ENCODE measurements around the gene KIF21B. TPM values are rescaled to one million over a fixed set of nuclear protein-coding genes. Genes with fewer than 3 reads are reported as not detected.

Gene KIF21B
- total RNA-seq, 1 experiment from 2014 or later: 0.33 TPM

DNA sequence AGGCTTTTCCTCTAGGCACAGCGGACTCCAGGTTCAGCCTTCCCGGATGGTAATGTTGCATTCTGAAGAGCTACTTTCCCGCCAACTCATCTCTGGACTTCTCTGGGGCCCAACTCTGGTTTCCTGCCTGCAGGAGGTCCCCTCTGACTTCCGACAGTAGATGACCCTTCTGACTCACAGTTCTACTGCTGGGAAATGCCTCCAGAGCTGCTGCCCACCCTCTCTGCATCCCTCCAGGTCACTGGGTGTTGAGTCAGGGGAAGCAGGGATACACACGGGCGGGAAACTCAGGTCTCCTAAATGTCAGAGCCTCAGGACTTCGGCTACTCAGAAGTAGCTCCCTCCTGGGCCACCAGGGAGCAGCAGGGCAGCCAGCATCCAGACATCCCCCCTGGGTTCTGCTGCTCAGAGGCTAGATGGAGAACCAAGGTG lies 2.1 kb upstream of the KIF21B start:
- H3K4me3 ChIP-seq: no peak overlapping the region
- no peaks in the 10 kb centered on the region for H3K9me3 ChIP-seq
- 0 out of 2 replicates have a peak, but pooled peaks cover 4% of the 10 kb centered on the region for H3K27me3 ChIP-seq
- peak; percentile 30 for DNase-seq
- H3K36me3 ChIP-seq: no peaks in the 10 kb centered on the region

GRCh38 chr1:201024625-201024998 lies 1.1 kb upstream of the KIF21B start:
- Histone ChIP-seq H3K36me3 (no peaks in the 10 kb centered on the region), H3K9me3 (no peaks in the 10 kb centered on the region), H3K27me3 (0 out of 2 replicates have a peak, but pooled peaks cover 4% of the 10 kb centered on the region), H3K4me3 (no peak overlapping the region)
- no peak for DNase-seq

DNA sequence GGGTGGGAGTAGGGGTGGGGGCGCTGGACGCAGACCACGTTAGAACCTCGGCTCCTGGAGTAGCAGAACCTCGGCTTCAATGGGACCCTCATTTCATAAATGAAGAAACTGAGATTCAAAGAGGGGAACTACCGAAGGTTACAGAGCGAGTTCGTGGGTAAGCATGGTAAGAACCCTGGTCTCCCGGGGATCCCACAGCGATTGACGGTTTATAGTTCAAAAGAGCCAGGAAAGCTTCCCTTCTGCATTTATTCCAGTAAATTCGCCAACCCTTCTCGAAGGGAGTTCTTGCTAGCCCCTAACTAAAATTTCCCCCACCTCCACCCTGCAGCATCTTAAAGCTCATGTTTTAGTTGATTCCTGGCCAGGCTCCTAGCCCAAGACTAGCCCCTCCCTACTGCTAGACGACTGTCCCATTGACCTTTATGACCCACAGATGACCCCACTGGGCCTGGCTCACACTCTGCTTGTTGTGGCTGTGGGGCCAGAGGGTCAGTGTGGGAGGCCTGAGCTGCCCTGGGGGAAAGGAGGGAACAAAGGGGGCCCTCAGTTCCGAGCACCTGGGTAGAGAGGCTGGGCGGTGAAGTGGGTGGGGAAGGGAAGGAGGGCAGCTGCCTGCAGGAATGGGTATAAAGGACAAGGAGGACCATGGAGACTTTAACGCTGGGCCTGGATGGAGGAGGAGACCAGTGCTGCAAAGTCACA lies 558 bp upstream of the KIF21B start:
- Histone ChIP-seq H3K9me3 (no peaks in the 10 kb centered on the region), H3K4me3 (no peak overlapping the region), H3K36me3 (no peaks in the 10 kb centered on the region), H3K27me3 (0 out of 2 replicates have a peak, but pooled peaks cover 4% of the 10 kb centered on the region)
- DNase-seq: no peak

- Histone ChIP-seq H3K9me3 (no peaks in the 10 kb centered on the region), H3K27me3 (0 out of 2 replicates have a peak, but pooled peaks cover 4% of the 10 kb centered on the region), H3K36me3 (no peaks in the 10 kb centered on the region), H3K4me3 (peak overlapping the region; percentile 34)
- no peak for DNase-seq
Observed at GRCh38 chr1:201022820-201023516, 546 bp downstream of the KIF21B start.

DNA sequence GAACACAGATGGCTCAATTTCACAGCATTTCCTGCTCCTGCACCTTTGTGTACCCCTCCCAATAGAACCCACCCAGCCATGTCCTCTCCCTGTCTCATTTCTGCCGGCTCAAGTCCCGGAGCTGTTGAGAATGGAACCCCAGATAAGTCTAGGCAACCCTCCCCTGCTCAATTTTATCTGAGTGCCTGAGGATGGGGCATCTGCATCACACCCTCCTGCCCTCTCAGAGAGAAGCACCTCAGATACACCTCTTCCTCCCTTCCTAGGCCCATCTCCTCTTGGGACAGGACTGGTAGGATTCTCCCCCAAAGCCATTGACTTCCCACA lies 1.1 kb downstream of the KIF21B start:
- H3K36me3 ChIP-seq: no peaks in the 10 kb centered on the region
- no peaks in the 10 kb centered on the region for H3K9me3 ChIP-seq
- no peak for DNase-seq
- H3K4me3 ChIP-seq: no peak overlapping the region
- H3K27me3 ChIP-seq: 0 out of 2 replicates have a peak, but pooled peaks cover 4% of the 10 kb centered on the region

GRCh38 chr1:201021630-201022492 lies 1.7 kb downstream of the KIF21B start:
- no peaks in the 10 kb centered on the region for H3K9me3 ChIP-seq
- no peak for DNase-seq
- no peak overlapping the region for H3K4me3 ChIP-seq
- H3K27me3 ChIP-seq: 0 out of 2 replicates have a peak, but pooled peaks cover 4% of the 10 kb centered on the region
- H3K36me3 ChIP-seq: no peaks in the 10 kb centered on the region

DNA sequence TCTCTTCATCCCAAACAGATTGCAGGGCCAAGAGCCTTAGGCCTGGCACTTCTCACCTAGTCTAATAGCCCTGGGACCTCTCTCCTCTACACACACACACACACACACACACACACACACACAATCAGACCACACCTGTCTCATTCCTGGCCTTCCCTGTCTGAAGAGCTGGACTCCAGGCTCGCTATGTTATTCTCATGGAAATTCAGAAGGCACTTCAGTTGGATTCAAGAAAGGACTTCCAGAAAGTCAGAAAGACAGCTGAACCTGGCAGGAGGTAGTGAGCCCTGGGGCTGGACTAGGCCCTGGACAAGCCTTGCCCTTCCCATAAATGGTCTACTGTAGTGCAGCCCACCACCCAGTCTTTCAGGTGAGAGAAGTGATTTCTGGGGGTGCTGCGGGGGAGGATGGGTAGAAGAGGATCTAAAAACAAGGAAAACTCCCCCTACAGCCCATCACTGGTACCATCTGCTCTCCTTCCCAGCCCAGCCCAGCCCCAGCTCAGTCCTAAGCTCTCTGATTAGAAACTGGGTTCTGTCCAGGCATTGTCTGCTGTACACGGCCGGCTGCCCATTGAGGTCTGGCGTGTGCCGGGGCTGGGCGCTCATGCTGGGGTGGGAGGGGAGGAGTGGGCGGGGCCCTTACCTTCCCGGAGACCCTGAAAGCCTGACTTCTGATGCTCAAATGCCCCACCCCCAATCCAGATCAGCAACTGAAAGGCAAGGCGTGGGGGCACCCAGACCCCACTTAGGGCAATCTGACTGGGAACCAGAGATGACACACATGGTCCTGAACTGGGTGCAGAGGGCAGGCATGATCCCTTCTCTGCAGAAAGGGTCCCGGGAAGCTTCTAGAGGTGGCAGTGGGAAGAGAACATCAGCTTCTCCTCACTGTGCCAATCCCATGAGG lies 2.5 kb downstream of the KIF21B start:
- H3K27me3 ChIP-seq: 0 out of 2 replicates have a peak, but pooled peaks cover 4% of the 10 kb centered on the region
- DNase-seq: no peak
- no peaks in the 10 kb centered on the region for H3K36me3 ChIP-seq
- no peaks in the 10 kb centered on the region for H3K9me3 ChIP-seq
- H3K4me3 ChIP-seq: no peak overlapping the region

GRCh38 chr1:201020040-201020591 lies 3.4 kb downstream of the KIF21B start:
- no peak overlapping the region for H3K4me3 ChIP-seq
- no peak for DNase-seq
- no peaks in the 10 kb centered on the region for H3K9me3 ChIP-seq
- 0 out of 2 replicates have a peak, but pooled peaks cover 4% of the 10 kb centered on the region for H3K27me3 ChIP-seq
- no peaks in the 10 kb centered on the region for H3K36me3 ChIP-seq

GRCh38 chr1:201019321-201019977 lies 4.1 kb downstream of the KIF21B start:
- Histone ChIP-seq H3K9me3 (no peaks in the 10 kb centered on the region), H3K27me3 (0 out of 2 replicates have a peak, but pooled peaks cover 4% of the 10 kb centered on the region), H3K4me3 (no peak overlapping the region), H3K36me3 (no peaks in the 10 kb centered on the region)
- peak; percentile 75 for DNase-seq

GRCh38 chr1:201017828-201018163 lies 5.7 kb downstream of the KIF21B start:
- no peak for DNase-seq
- H3K4me3 ChIP-seq: no peak overlapping the region
- H3K27me3 ChIP-seq: 0 out of 2 replicates have a peak, but pooled peaks cover 3% of the 10 kb centered on the region
- H3K36me3 ChIP-seq: no peaks in the 10 kb centered on the region
- no peaks in the 10 kb centered on the region for H3K9me3 ChIP-seq

DNA sequence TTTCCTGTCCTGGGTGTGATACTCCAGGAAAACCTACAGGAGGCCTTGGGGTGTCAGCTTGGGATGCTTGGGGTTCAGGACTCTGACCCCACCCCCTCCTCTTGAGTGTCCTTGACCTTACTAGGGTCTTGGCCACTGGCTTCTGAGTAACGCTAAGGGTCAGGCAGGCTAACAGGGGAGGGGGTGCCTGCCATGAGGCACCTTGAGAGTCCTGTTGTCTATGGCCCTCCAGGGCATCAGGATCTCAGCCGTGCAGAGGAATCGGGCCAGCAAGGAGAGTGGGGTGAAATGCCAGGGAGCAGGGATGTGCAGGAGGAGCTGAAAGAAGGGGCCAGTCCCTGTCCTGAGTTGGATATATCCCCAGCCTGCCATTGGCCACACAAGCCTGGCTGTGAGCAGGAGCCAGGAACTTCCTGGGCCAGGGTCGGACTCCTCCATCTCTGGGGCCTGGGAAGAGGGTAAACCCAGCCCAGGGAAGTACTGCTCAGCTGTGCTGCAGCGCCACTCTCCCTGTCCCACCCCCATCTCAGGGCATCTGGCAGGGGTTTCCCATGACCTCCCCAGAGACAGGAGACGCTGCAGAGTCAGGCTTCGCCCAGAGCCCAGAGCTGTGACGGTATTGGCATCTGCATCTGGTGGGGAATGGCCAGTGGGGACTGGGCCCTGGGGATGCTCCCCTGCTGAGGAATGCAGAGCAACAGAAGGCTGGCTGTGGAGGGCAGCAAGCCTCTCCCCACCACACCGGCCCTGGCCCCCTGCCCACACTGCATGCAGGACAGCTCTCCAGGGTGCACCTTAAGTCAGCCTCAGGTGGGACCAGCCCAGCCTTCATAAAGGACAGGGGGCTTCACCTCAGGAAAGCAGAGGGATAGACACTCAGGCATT lies 6.3 kb downstream of the KIF21B start:
- no peaks in the 10 kb centered on the region for H3K27me3 ChIP-seq
- no peaks in the 10 kb centered on the region for H3K9me3 ChIP-seq
- DNase-seq: no peak
- no peaks in the 10 kb centered on the region for H3K36me3 ChIP-seq
- no peak overlapping the region for H3K4me3 ChIP-seq

DNA sequence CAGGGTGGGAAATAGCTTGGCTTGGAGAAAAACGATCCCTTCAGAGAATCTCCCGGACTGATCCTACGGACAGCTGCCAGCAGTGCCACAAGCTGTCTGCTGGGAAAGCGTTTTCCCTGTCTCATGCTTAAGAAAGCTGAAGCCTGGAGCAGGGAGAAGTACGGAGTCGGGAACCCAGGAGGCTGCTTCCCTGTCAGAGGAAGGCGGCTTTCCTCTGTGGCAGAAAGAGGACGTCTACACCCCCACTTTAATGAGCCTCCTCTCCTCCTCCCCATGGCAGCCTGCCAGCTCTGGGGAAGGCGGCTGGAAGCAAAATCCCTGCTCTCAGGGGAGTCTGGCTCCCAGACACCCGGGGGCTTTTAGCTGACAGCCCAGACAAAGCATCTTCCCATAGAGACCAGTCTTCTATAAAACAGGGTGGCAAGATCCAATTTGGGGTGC lies 7.3 kb downstream of the KIF21B start:
- no peak for DNase-seq
- H3K9me3 ChIP-seq: no peaks in the 10 kb centered on the region
- no peaks in the 10 kb centered on the region for H3K27me3 ChIP-seq
- H3K36me3 ChIP-seq: no peaks in the 10 kb centered on the region
- H3K4me3 ChIP-seq: no peak overlapping the region

DNA sequence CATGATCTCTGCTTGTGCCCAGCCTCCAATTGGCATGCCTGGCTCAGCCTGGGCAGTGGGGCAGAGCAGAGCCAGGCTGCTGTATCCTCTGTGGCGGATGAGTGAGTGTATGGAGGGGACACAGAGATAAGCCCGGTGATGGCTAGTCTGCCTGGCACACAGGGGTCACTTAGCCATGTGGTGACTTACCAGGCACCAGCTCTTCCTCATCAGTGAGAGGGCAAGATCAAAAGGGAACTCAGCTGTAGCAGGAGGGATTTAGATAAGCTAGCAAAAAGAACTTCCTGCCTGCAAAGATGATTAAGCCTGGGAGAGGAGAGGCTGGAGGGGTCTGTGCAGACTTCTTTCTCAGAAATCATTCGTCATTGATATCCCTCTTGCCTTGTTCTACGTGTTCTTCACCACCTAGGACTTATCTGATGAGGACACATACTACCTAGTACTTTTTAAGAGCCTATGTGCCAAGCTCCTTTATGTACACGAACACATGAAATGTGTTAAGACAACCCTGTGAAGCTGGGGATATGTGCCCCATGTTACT lies 7.9 kb downstream of the KIF21B start:
- DNase-seq: no peak
- Histone ChIP-seq H3K4me3 (no peak overlapping the region), H3K36me3 (no peaks in the 10 kb centered on the region), H3K9me3 (no peaks in the 10 kb centered on the region), H3K27me3 (no peaks in the 10 kb centered on the region)

- H3K36me3 ChIP-seq: no peaks in the 10 kb centered on the region
- H3K27me3 ChIP-seq: no peaks in the 10 kb centered on the region
- no peaks in the 10 kb centered on the region for H3K9me3 ChIP-seq
- no peak for DNase-seq
- no peak overlapping the region for H3K4me3 ChIP-seq
Observed at GRCh38 chr1:201014816-201015200, 8.7 kb downstream of the KIF21B start.

Measured in MG63 (cell line).